Islet of Langerhans (tissue), 1 donor: Measurements from ENCODE around the gene KLRC3.
A peak's percentile ranks its signal among the peaks of the same experiment; 100 is the strongest.
"Not testable (repeated sequence)": the region's sequence is repeated elsewhere in the genome, so short reads cannot be mapped to it uniquely, and the experiment has no call there.

ENCODE experiments used
- FAIRE-seq: peaks from one replicate; lab custom pipeline; 2011; peaks lifted over from hg19 to GRCh38; lab: Jason Lieb, UNC

The KLRC3 gene

GRCh38 chr12:10420334-10420733 lies at the start of gene KLRC3:
Gene KLRC3 (minus strand): TSS chr12:10420595. CDS start chr12:10420550, 45 bp downstream.
- not testable (repeated sequence) for FAIRE-seq

- no peak for FAIRE-seq
These were observed 49.3 kb upstream of the KLRC3 start for GRCh38 chr12:10469701-10470100.

GRCh38 chr12:10466311-10466710 lies 45.9 kb upstream of the KLRC3 start:
- no peak for FAIRE-seq

- FAIRE-seq: no peak
These were observed 37.4 kb upstream of the KLRC3 start for GRCh38 chr12:10457760-10458159.

GRCh38 chr12:10456856-10457255 lies 36.5 kb upstream of the KLRC3 start:
- no peak for FAIRE-seq

GRCh38 chr12:10455766-10456165 lies 35.4 kb upstream of the KLRC3 start:
- no peak for FAIRE-seq

GRCh38 chr12:10454531-10454930 lies 34.1 kb upstream of the KLRC3 start:
- no peak for FAIRE-seq

- no peak for FAIRE-seq
These were observed 32.8 kb upstream of the KLRC3 start, which contains the start of gene KLRC1 for GRCh38 chr12:10453156-10453555. Gene KLRC1 (minus strand): TSS chr12:10453377. CDS start chr12:10451156, 2,221 bp downstream.

GRCh38 chr12:10448236-10448635 lies 27.8 kb upstream of the KLRC3 start:
- FAIRE-seq: no peak

GRCh38 chr12:10446052-10446451 lies 25.7 kb upstream of the KLRC3 start:
- FAIRE-seq: peak; percentile 70

GRCh38 chr12:10441144-10441543 lies 20.7 kb upstream of the KLRC3 start:
- FAIRE-seq: not testable (repeated sequence)

- peak; percentile 95 for FAIRE-seq
These were observed 19.3 kb upstream of the KLRC3 start for GRCh38 chr12:10439608-10440274.

GRCh38 chr12:10437601-10438000 lies 17.2 kb upstream of the KLRC3 start:
- not testable (repeated sequence) for FAIRE-seq

- FAIRE-seq: peak; percentile 72
These were observed 15.4 kb upstream of the KLRC3 start, which contains the start of gene KLRC2 for GRCh38 chr12:10435816-10436215. Gene KLRC2 (minus strand): TSS chr12:10436010. CDS start chr12:10435986, 24 bp downstream.

GRCh38 chr12:10430623-10431022 lies 10.2 kb upstream of the KLRC3 start:
- not testable (repeated sequence) for FAIRE-seq

- not testable (repeated sequence) for FAIRE-seq
These were observed 5.5 kb upstream of the KLRC3 start for GRCh38 chr12:10425938-10426337.

GRCh38 chr12:10424260-10424899 lies 4.0 kb upstream of the KLRC3 start:
- peak; percentile 61 for FAIRE-seq

- FAIRE-seq: not testable (repeated sequence)
These were observed 1.8 kb upstream of the KLRC3 start for GRCh38 chr12:10422159-10422558.

GRCh38 chr12:10409392-10409791 lies 11.0 kb downstream of the KLRC3 start, which contains the start of gene KLRC4:
Gene KLRC4 (minus strand): TSS chr12:10409757. CDS start chr12:10409575, 182 bp downstream.
- no peak for FAIRE-seq

- FAIRE-seq: no peak
These were observed 11.6 kb downstream of the KLRC3 start for GRCh38 chr12:10408842-10409241.

- FAIRE-seq: no peak
These were observed 13.7 kb downstream of the KLRC3 start for GRCh38 chr12:10406725-10407124.

GRCh38 chr12:10405294-10405693 lies 15.1 kb downstream of the KLRC3 start:
- no peak for FAIRE-seq

- no peak for FAIRE-seq
These were observed 15.6 kb downstream of the KLRC3 start for GRCh38 chr12:10404798-10405197.

- FAIRE-seq: no peak
These were observed 19.6 kb downstream of the KLRC3 start for GRCh38 chr12:10400829-10401228.
